B cell (primary cell): ENCODE data around the gene COL6A1. TPM values are rescaled to one million over a fixed set of nuclear protein-coding genes. Genes with fewer than 3 reads are reported as not detected.

Experiments used
- ATAC-seq: fragments of 200-7000 bp; cut with Tn5 transposase; one replicate; pipeline ENCODE4 v1.10.0; 2021; ENCODE audit warnings: low read depth, mild to moderate bottlenecking, moderate number of reproducible peaks, moderate library complexity
- CTCF ChIA-PET: fragments of 350-600 bp; sonication (Branson Sonifier 250); formaldehyde crosslinking; loops from one replicate; lab custom pipeline; 2021; ENCODE audit warnings: antibody characterized with exemption, inconsistent platforms; lab: Charles Lee
- POLR2A ChIA-PET: fragments of 350-600 bp; sonication (Branson Sonifier 250); formaldehyde crosslinking; loops from one replicate; lab custom pipeline; 2021; ENCODE audit warnings: antibody characterized with exemption; lab: Charles Lee
- DNase-seq: peaks from one replicate; pipeline ENCODE4 v3.0.0; 2013
- H2AFZ ChIP-seq: 2 replicates; pipeline ENCODE4 v1.6.1; 2012; ENCODE audit warnings: mild to moderate bottlenecking, low read depth, low read length; ENCODE audit not compliant: insufficient read depth, poor library complexity, severe bottlenecking
- H3K27ac ChIP-seq, 2 donors: 1 replicate in 1 of 2; 2 replicates in 1 of 2; pipeline ENCODE4 v1.5.1; 2012 to 2013; ENCODE audit warnings: low read length in 2 of 2, mild to moderate bottlenecking in 2 of 2, moderate library complexity in 1 of 2
- H3K27me3 ChIP-seq, 4 experiments: fragments of 200-600 bp in 1 of 4; sonication (generic) in 1 of 4; replicated peaks in 1 of 4; 1 replicate in 2 of 4; 2 replicates in 2 of 4; pipeline versions ENCODE4 v1.6.1 to v1.7.0; 2013 to 2016; ENCODE audit warnings: low read length in 3 of 4, mild to moderate bottlenecking in 2 of 4, mixed read lengths in 1 of 4, moderate library complexity in 1 of 4; ENCODE audit not compliant: insufficient read depth in 4 of 4, control insufficient read depth in 3 of 4; ENCODE audit errors: control extremely low read depth in 1 of 4
- H3K36me3 ChIP-seq, 2 experiments: replicated peaks in 1 of 2; 1 replicate in 1 of 2; 2 replicates in 1 of 2; pipeline versions ENCODE4 v1.6.1 to v1.7.1; 2013; ENCODE audit warnings: low read length in 1 of 2; ENCODE audit not compliant: insufficient read depth in 2 of 2, control insufficient read depth in 1 of 2; ENCODE audit errors: control extremely low read depth in 1 of 2, extremely low read depth in 1 of 2
- H3K4me1 ChIP-seq, 2 donors: fragments of 200-600 bp in 1 of 2; sonication (generic) in 1 of 2; 1 replicate in 1 of 2; 2 replicates in 1 of 2; pipeline versions ENCODE4 v1.5.1 to v1.6.1; 2013 to 2017; ENCODE audit warnings: low read length in 2 of 2; ENCODE audit not compliant: control insufficient read depth in 2 of 2, insufficient read depth in 2 of 2
- H3K4me2 ChIP-seq: replicated peaks from 2 replicates; pipeline ENCODE3; 2012; ENCODE audit warnings: mild to moderate bottlenecking, low read depth, low read length; ENCODE audit not compliant: poor library complexity, severe bottlenecking
- H3K4me3 ChIP-seq, 5 experiments: fragments of 200-600 bp in 1 of 5; sonication (generic) in 1 of 5; 1 replicate in 3 of 5; 2 replicates in 2 of 5; pipeline versions ENCODE4 v1.5.1 to v1.7.0; 2011 to 2016; ENCODE audit warnings: low read length in 4 of 5, mild to moderate bottlenecking in 4 of 5, low read depth in 2 of 5, control low read depth in 1 of 5, moderate library complexity in 1 of 5; ENCODE audit not compliant: insufficient read depth in 1 of 5; ENCODE audit errors: control extremely low read depth in 1 of 5, extremely low read depth in 1 of 5
- H3K79me2 ChIP-seq: fragments of 200-600 bp; sonication (generic); one replicate; pipeline ENCODE4 v1.6.0; 2016; ENCODE audit warnings: low read length; ENCODE audit not compliant: control insufficient read depth, insufficient read depth
- H3K9ac ChIP-seq: fragments of 200-600 bp; sonication (generic); 2 replicates; pipeline ENCODE4 v1.6.1; 2017; ENCODE audit warnings: mild to moderate bottlenecking, low read length, moderate library complexity
- H3K9me3 ChIP-seq, 3 donors: one replicate each; pipeline versions ENCODE4 v1.6.1 to v1.7.1; 2013; ENCODE audit warnings: low read length in 2 of 3; ENCODE audit not compliant: control insufficient read depth in 2 of 3, insufficient read depth in 1 of 3; ENCODE audit errors: control extremely low read depth in 1 of 3
- H4K20me1 ChIP-seq: 2 replicates; pipeline ENCODE4 v1.6.0; 2012; ENCODE audit warnings: mild to moderate bottlenecking, low read length; ENCODE audit not compliant: insufficient read depth, control insufficient read depth, poor library complexity, severe bottlenecking
- H3K27ac Mint-ChIP-seq: one replicate; pipeline ENCODE4 v1.8.0; 2021; ENCODE audit warnings: mixed read lengths
- H3K27me3 Mint-ChIP-seq: one replicate; pipeline ENCODE4 v1.8.0; 2021; ENCODE audit warnings: mixed read lengths
- H3K4me1 Mint-ChIP-seq: one replicate; pipeline ENCODE4 v1.8.0; 2021; ENCODE audit warnings: mixed read lengths
- H3K4me3 Mint-ChIP-seq: one replicate; pipeline ENCODE4 v1.8.0; 2021; ENCODE audit warnings: mixed read lengths
- H3K9me3 Mint-ChIP-seq: one replicate; pipeline ENCODE4 v1.8.0; 2022; ENCODE audit warnings: mixed read lengths; ENCODE audit not compliant: insufficient read depth
- EZH2 ChIP-seq: IDR thresholded peaks from 2 replicates; pipeline ENCODE4 v1.6.1; 2012; ENCODE audit warnings: borderline replicate concordance, low read depth, mild to moderate bottlenecking, moderate library complexity, low read length; ENCODE audit not compliant: insufficient read depth, poor library complexity, severe bottlenecking
- WGBS: methylation state at CpG from one replicate; pipeline ENCODE4 v1.1.5; 2013; ENCODE audit warnings: missing lambda C conversion rate; ENCODE audit not compliant: insufficient coverage; 5-methylcytosine and 5-hydroxymethylcytosine counted together
- intact Hi-C: fragments of 100-400 bp; cut with micrococcal nuclease; formaldehyde crosslinking; loops from one replicate; pipeline ENCODE4 v1.10.0; 2022
- polyA plus RNA-seq: library from polyadenylated mRNA; depleted of rRNA; stranded (reverse); fragments of >200 nt; gene quantifications from 2 replicates; pipeline ENCODE4 v1.2.3, GENCODE V29; 2012
- total RNA-seq, 2 donors: library from RNA; stranded (reverse); fragments of 120-200 nt in 1 of 2; gene quantifications; 1 replicate in 1 of 2; 2 replicates in 1 of 2; pipeline versions ENCODE4 v1.2.3 to v1.2.4, GENCODE V29; 2013 to 2022
- TF ChIP-seq, protein P1 (sequence below): fragments of 200-600 bp; IDR thresholded peaks from one replicate; pipeline ENCODE4 v1.8.0; 2022; ENCODE audit warnings: antibody characterized with exemption, mild to moderate bottlenecking

Gene COL6A1
- total and polyA plus RNA-seq, 2 donors (not counting 1 experiment from before 2014, with no cell fraction given) = 0.39 to 0.67 TPM

DNA sequence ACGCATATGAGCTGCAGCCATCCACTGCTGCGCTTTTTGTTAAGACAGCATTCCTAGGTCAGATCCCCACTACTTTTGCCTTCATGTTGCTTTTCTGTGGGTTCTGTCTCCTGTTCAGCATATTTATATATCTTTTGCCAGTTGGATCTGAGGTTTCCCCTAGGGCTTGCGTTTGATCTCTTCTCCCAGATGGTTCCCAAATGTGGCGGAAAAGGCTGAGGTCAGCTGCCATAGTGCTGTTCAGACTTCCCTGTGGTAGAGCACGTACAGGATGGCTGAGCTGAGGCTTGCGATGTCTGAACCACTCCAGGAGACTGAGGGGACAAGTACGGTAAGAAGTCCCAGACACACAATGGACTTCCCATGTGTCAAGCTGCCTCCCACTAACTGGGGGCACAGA is 39.8 kb downstream of the COL6A1 start:
- no peak for DNase-seq
- Mint-ChIP-seq H3K27me3 (peaks cover 41% of the 10 kb centered on the region), H3K4me3 (no peak overlapping the region), H3K27ac (no peak overlapping the region), H3K4me1 (no peaks in the 10 kb centered on the region), H3K9me3 (no peaks in the 10 kb centered on the region)
- H3K9me3 ChIP-seq = no peaks in the 10 kb centered on the region
- H3K4me3 ChIP-seq = no peak overlapping the region
- intact Hi-C loops = no loop called here
- no peaks in the 10 kb centered on the region for H3K36me3 ChIP-seq
- H4K20me1 ChIP-seq = no peaks in the 10 kb centered on the region
- 91% methylated on average over 5 of the region's 7 CpGs for WGBS
- ATAC-seq = no peak
- CTCF ChIA-PET = no interaction called here
- H3K4me2 ChIP-seq = no peak overlapping the region
- H3K27ac ChIP-seq = no peak overlapping the region
- no peak overlapping the region for H2AFZ ChIP-seq
- POLR2A ChIA-PET = no interaction called here
- H3K79me2 ChIP-seq = no peaks in the 10 kb centered on the region
- H3K9ac ChIP-seq = no peak overlapping the region
- peaks cover 0 to 18% (median 8%) of the 10 kb centered on the region in 4 experiments for H3K27me3 ChIP-seq
- TF ChIP-seq, protein P1, sequence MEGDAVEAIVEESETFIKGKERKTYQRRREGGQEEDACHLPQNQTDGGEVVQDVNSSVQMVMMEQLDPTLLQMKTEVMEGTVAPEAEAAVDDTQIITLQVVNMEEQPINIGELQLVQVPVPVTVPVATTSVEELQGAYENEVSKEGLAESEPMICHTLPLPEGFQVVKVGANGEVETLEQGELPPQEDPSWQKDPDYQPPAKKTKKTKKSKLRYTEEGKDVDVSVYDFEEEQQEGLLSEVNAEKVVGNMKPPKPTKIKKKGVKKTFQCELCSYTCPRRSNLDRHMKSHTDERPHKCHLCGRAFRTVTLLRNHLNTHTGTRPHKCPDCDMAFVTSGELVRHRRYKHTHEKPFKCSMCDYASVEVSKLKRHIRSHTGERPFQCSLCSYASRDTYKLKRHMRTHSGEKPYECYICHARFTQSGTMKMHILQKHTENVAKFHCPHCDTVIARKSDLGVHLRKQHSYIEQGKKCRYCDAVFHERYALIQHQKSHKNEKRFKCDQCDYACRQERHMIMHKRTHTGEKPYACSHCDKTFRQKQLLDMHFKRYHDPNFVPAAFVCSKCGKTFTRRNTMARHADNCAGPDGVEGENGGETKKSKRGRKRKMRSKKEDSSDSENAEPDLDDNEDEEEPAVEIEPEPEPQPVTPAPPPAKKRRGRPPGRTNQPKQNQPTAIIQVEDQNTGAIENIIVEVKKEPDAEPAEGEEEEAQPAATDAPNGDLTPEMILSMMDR = no peak
- no peak for TF ChIP-seq EZH2
- H3K4me1 ChIP-seq = no peaks in the 10 kb centered on the region

DNA sequence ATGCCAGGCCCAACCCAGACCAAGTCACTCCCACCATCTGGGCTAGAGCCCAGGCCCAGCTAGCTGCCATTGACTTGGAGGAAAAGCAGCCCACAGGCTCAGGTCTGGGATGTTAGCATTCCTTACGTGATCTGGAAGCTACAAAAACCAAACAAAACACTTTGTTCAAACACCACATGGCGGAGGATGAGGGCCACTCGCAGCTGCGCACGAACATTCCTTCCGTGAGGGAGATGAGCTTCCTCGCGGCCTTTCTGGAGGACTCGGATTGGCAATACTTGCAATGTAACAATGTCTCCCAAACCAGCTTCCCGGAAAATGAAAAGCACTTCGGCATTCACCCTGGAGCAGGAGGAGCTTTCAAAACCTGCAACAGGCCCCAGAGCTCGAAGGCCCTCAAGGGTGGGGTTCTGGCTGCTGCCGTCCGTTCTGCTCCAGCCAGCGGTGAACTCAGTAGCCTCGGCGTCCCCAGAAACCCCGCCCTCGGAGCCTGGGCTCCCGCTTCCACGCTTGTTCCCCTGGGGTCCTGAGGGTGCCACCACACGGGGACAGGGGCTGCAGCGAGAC is 40.5 kb downstream of the COL6A1 start:
- no peak for DNase-seq
- Histone ChIP-seq H3K4me3 (no peak overlapping the region), H3K9ac (no peak overlapping the region), H3K36me3 (no peaks in the 10 kb centered on the region), H3K4me1 (no peaks in the 10 kb centered on the region), H3K79me2 (no peaks in the 10 kb centered on the region), H4K20me1 (no peaks in the 10 kb centered on the region), H2AFZ (no peak overlapping the region), H3K4me2 (no peak overlapping the region), H3K9me3 (no peaks in the 10 kb centered on the region), H3K27ac (no peak overlapping the region), H3K27me3 (peaks cover 0 to 16% (median 7%) of the 10 kb centered on the region in 4 experiments)
- 92% methylated on average over 23 of the region's 23 CpGs for WGBS
- Mint-ChIP-seq H3K27ac (no peak overlapping the region), H3K4me1 (no peaks in the 10 kb centered on the region), H3K9me3 (no peaks in the 10 kb centered on the region), H3K27me3 (peaks cover 37% of the 10 kb centered on the region), H3K4me3 (no peak overlapping the region)
- POLR2A ChIA-PET = no interaction called here
- no peak for TF ChIP-seq EZH2
- TF ChIP-seq, protein P1 = no peak
- CTCF ChIA-PET = no interaction called here
- ATAC-seq = no peak
- intact Hi-C loops = no loop called here
